GM19351 (cell line): ENCODE measurements around the gene PRSS21.
A peak's percentile ranks its signal among the peaks of the same experiment; 100 is the strongest.

ENCODE experiments used
- ATAC-seq: cut with Tn5 transposase; IDR thresholded peaks from one replicate; pipeline ENCODE4 v1.9.1; 2021; ENCODE audit warnings: mild to moderate bottlenecking, moderate library complexity; ENCODE audit not compliant: unreplicated experiment

The PRSS21 gene, protein sequence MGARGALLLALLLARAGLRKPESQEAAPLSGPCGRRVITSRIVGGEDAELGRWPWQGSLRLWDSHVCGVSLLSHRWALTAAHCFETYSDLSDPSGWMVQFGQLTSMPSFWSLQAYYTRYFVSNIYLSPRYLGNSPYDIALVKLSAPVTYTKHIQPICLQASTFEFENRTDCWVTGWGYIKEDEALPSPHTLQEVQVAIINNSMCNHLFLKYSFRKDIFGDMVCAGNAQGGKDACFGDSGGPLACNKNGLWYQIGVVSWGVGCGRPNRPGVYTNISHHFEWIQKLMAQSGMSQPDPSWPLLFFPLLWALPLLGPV

GRCh38 chr16:2816751-2817339 is at the start of gene PRSS21:
Gene PRSS21, plus strand, starts transcription at chr16:2817237. Its CDS starts 32 bp downstream, at chr16:2817269.
- no peak for ATAC-seq

DNA sequence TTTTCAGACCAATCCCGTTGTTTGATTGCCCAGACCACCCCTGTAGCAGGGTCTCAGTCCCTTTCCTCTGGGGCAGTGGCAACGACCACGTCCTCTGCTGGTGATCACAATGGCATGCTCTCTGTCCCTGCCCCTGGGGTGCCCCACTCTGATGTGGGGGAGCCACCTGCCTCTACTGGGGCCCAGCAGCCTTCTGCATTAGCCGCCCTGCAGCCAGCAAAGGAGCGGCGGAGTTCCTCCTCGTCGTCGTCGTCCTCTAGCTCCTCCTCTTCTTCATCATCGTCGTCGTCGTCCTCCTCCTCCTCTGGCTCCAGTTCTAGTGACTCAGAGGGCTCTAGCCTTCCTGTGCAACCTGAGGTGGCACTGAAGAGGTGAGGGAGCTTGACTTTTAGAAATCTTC is 49.1 kb upstream of the PRSS21 start:
- ATAC-seq = no peak

DNA sequence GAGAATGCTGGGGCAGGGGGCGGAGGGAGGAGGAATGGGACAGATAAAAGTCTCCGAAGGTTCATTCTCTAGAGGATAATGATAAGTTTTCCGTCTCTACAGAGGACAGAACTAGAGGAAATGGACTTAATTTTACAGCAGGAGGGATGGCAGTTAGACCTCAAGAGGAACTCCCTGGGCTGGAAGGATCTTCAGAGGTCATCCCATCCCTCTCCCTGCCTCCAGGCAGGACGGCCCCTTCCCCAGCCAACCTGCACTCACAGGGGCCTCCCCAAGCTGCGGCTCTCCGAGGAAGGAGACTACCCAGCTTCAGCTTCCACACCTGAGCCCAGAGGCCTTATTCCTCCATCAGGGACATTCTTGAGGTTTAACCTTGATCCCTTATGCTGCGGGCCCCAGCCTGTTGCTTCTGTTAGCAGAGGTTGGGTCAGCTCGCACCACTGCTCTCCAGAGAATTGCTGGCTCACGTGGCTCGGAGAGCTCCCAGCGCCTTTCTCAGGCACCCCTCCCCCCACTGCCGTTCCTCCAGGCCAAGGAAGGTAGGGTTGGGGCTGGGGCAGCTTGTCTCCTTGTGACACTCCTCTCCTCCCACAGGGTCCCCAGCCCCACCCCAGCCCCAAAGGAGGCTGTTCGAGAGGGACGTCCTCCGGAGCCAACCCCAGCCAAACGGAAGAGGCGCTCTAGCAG is 48.5 kb upstream of the PRSS21 start:
- ATAC-seq = no peak

DNA sequence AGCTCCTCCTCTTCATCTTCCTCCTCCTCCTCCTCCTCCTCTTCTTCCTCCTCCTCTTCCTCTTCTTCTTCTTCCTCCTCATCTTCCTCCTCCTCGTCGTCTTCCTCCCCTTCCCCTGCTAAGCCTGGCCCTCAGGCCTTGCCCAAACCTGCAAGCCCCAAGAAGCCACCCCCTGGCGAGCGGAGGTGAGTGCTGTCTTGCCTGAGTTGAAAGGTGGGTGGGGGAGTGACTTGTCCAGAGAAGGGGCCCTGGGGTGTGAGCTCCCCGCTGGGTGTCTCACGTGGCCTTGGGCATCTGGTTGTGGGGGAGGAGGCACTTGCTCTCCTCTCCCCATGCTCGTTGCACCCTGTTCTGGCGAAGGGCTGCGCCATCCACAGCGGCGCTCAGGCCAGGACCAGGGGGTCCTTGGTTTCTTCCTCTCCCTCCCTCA is 47.9 kb upstream of the PRSS21 start:
- ATAC-seq = no peak

DNA sequence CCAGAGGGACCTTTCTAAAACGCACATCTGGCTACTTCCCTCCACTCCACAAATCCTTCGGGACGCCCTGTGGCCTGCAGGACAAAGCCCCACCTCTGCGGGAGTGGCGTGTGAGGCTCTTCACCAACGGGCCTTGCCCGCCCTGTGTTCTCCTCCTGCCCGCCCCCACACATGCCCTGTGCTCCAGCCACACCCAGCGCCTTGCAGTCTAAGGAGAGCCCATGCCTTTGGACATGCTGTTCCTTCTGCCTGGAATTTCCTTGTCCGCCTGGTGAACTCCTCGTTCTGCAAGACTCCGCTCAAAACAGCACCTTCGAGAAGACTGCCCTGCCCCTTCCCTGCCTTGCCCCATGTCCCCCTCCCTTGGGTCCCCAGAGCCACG is 47.4 kb upstream of the PRSS21 start:
- no peak for ATAC-seq

- no peak for ATAC-seq
Observed at GRCh38 chr16:2770057-2770951, 46.7 kb upstream of the PRSS21 start.

GRCh38 chr16:2771496-2772402 is 45.3 kb upstream of the PRSS21 start:
- ATAC-seq = no peak

GRCh38 chr16:2773188-2773968 is 43.7 kb upstream of the PRSS21 start:
- ATAC-seq = no peak

GRCh38 chr16:2774161-2774891 is 42.7 kb upstream of the PRSS21 start:
- ATAC-seq = no peak

DNA sequence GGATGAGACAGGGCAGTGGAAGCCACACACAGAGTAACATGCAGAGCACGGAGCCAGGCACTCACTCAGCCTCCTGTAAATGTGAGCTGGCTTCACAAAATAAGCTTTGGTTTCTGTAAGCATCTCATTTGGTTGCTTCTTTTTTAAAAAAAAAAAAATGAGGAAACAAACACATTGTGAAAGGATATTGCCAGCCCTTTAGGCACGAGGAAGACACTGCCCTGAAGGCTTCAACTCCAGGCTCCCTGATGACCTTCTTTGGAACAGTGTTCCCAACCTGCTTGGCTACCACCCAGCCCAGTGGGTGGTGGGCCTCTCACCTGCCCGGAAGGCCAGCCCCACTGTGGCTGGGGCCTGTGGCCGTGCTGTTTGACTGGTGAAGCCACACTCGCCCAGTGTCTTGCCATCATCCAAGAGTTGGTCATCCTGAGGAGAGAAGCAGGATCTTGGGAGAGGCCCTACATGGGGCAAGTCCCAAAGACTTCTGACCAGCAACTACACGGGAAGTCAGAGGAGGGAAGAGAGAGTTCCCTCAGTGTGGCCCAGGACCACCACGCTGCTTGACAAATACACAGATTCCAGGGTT is 41.8 kb upstream of the PRSS21 start:
- no peak for ATAC-seq

GRCh38 chr16:2775765-2776499 is 41.1 kb upstream of the PRSS21 start:
- no peak for ATAC-seq

DNA sequence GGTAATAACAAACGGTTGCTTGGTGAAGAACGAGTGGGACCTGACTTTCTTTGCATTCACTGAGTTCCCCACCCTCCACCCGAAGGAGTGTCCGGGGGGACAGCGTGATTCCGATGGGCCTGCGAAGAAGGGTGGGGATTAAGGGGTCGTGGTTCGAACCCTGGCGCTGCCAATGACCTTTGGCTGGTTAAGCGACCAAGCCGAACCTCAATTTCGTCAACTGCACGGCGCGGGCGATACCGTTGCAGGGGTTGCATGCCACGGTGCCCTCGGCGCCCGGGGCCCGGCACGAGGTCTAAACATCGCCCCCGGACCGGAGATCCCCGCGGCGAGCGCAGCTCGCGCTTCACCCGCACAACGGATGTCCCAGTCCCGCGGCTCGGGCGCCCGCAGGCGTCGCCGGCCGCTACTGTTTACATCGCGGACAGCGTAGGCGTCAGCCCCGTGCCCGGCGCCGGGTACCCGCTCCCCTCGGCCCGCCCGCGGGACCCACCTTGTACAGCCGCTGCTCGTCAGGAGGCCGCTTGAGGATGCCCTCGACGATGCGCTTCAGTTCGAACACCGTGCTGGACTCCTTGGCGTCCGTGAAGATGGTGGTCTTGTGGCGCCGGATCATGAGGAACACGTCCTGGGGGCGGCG is 40.4 kb upstream of the PRSS21 start:
- peak; percentile 28 for ATAC-seq

GRCh38 chr16:2777231-2777902 is 39.7 kb upstream of the PRSS21 start, which contains the start of gene ELOB:
Gene ELOB, minus strand, starts transcription at chr16:2777280. Its CDS starts 41 bp downstream, at chr16:2777239.
- peak; percentile 75 for ATAC-seq

DNA sequence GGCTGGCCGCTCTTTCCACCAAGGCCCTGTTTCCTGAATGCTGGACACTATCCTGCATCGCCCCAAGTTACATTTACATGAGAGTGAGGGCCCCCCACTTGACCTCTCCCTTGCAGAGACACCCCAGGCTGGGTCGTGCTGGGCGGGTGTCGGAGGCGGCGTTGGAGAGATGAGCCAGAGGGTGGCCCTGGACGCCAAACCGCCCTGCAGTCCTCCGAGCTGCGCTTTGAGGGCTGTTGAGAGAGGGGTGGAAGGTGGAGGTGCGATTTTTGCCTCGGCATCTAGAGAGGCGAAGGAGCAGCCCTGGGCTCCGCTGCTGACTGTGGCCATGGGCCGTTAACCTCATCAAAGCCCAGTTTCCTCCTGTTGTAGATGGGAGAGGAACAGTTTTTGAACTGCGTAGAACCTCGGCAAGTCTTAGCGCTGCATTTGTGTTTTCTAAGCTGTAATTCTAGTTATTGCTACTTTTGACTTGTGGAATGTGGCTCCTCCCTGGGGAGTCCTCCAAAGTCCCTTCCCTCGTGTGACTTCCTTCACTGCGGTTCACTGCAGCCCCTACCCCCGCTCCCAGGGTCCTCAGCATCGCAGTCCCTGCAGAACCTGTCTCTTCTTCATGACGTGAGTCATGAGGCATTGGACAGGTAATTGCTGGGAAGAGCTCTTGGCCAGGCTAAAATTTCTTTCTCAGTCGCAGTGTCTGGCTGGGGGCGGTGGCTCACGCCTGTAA is 39.0 kb upstream of the PRSS21 start:
- peak; percentile 7 for ATAC-seq

DNA sequence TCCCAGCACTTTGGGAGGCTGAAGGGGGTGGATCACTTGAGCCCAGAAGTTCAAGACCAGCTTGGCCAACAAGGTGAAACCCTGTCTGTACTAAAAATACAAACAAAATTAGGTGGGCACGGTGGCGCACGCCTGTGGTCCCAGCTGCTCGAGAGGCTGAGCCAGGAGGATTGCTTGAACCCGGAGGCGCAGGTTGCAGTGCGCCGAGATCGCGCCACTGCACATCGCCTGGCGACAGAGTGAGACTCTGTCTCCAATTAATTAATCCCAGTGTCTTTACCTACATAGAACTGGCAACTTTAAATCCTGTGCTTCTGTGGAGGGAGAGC is 38.4 kb upstream of the PRSS21 start:
- ATAC-seq = no peak
